Vagina (tissue), 2 donors: Measurements from ENCODE around the gene FLYWCH2. TPM values are rescaled to one million over a fixed set of nuclear protein-coding genes. Genes with fewer than 3 reads are reported as not detected.
"Not testable (repeated sequence)": the region's sequence is repeated elsewhere in the genome, so short reads cannot be mapped to it uniquely, and the experiment has no call there.

Source experiments
- DNase-seq, 2 donors: peaks; one replicate each; pipeline ENCODE4 v3.0.0-alpha.2; 2017; ENCODE audit errors: extremely low spot score in 2 of 2
- H3K27ac ChIP-seq: fragments of 200-600 bp; sonication (generic); one replicate; pipeline ENCODE4 v1.5.1; 2019
- H3K27me3 ChIP-seq: fragments of 200-600 bp; sonication (generic); one replicate; pipeline ENCODE4 v1.5.1; 2019
- H3K36me3 ChIP-seq, 2 donors: fragments of 200-600 bp; sonication (generic); one replicate each; pipeline ENCODE4 v1.5.1; 2017 to 2019
- H3K4me1 ChIP-seq: fragments of 200-600 bp; sonication (generic); one replicate; pipeline ENCODE4 v1.5.1; 2019
- H3K4me3 ChIP-seq, 2 donors: fragments of 200-600 bp; sonication (generic); 1 replicate in 1 of 2; 2 replicates in 1 of 2; pipeline ENCODE4 v1.5.1; 2016 to 2019
- H3K9me3 ChIP-seq: fragments of 200-600 bp; sonication (generic); one replicate; pipeline ENCODE4 v1.5.1; 2019
- CTCF ChIP-seq, 3 experiments: fragments of 450-650 bp in 2 of 3; fragments of 200-600 bp in 1 of 3; sonication (generic) in 1 of 3; IDR thresholded peaks; one replicate each; pipeline ENCODE4 v1.5.1; 2017 to 2019; ENCODE audit warnings: antibody characterized with exemption in 3 of 3, mild to moderate bottlenecking in 2 of 3, moderate library complexity in 2 of 3
- POLR2A ChIP-seq, 2 donors: fragments of 450-650 bp; IDR thresholded peaks; one replicate each; pipeline ENCODE4 v1.6.1; 2017; ENCODE audit warnings: antibody characterized with exemption in 2 of 2, mild to moderate bottlenecking in 2 of 2, moderate library complexity in 2 of 2
- POLR2AphosphoS5 ChIP-seq, 2 donors: sonication (generic); formaldehyde crosslinking; IDR thresholded peaks; one replicate each; pipeline ENCODE4 v1.9.0; 2017; ENCODE audit warnings: antibody characterized with exemption in 2 of 2, mild to moderate bottlenecking in 2 of 2, low read depth in 1 of 2; ENCODE audit not compliant: insufficient read depth in 1 of 2
- intact Hi-C: fragments of 100-400 bp; cut with DNase I; formaldehyde crosslinking; loops from one replicate; pipeline ENCODE4 v1.15.1; 2023
- total RNA-seq: library from RNA; depleted of rRNA; stranded (reverse); fragments of >200 nt; gene quantifications from one replicate; pipeline ENCODE4 v1.2.3, GENCODE V29; 2016

FLYWCH2 gene
- total RNA-seq, 1 donor from 2014 or later, result 65.1 TPM

DNA sequence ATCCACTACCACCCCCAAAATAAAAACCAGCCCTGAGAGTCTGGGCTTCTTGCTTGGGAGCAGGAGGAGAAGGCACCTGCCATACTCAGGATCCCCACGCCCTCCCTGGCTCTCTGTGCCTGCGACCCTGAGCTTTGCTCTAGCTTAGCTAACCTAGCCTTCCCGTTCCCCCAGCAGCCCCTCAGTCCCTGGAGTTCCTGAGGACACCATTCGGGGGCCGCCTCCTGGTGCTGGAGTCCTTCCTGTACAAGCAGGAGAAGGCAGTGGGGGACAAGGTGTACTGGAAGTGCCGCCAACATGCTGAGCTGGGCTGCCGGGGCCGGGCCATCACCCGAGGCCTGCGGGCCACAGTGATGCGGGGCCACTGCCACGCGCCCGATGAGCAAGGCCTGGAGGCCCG is 47.2 kb downstream of the FLYWCH2 start:
- no peaks in the 10 kb centered on the region for H3K27me3 ChIP-seq
- no peaks in the 10 kb centered on the region for H3K9me3 ChIP-seq
- no peak overlapping the region for H3K4me3 ChIP-seq
- H3K27ac ChIP-seq, result no peak overlapping the region
- H3K4me1 ChIP-seq, result peaks cover 16% of the 10 kb centered on the region
- TF ChIP-seq POLR2A (IDR thresholded peaks at IDR 0.05) (no peak), CTCF (IDR thresholded peaks at IDR 0.05) (no peak), POLR2AphosphoS5 (IDR thresholded peaks at IDR 0.05; ENCODE audit: insufficient read depth in 1 of 2, low read depth in 1 of 2) (no peak)
- peaks cover 0 to 36% of the 10 kb centered on the region in 2 donors for H3K36me3 ChIP-seq
- intact Hi-C loops, result no loop called here
- DNase-seq, result no peak

GRCh38 chr16:2931231-2931914 is 48.4 kb downstream of the FLYWCH2 start:
- H3K4me3 ChIP-seq, H3K4me1 ChIP-seq, DNase-seq, intact Hi-C loops, H3K27ac ChIP-seq, H3K27me3 ChIP-seq, H3K9me3 ChIP-seq: not testable (repeated sequence)
- peaks cover 0 to 48% of the 10 kb centered on the region in 2 donors for H3K36me3 ChIP-seq

DNA sequence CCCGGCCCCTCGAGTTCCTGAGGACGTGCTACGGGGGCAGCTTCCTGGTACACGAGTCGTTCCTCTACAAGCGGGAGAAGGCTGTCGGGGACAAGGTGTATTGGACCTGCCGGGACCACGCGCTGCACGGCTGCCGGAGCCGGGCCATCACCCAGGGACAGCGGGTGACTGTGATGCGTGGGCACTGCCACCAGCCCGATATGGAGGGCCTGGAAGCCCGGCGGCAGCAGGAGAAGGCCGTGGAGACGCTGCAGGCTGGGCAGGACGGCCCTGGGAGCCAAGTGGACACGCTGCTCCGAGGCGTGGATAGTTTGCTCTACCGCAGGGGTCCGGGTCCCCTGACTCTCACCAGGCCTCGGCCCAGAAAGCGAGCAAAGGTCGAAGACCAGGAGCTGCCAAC is 50.1 kb downstream of the FLYWCH2 start:
- H3K27me3 ChIP-seq, result no peaks in the 10 kb centered on the region
- no peaks in the 10 kb centered on the region for H3K9me3 ChIP-seq
- no peak overlapping the region for H3K27ac ChIP-seq
- no peaks in the 10 kb centered on the region for H3K4me1 ChIP-seq
- DNase-seq, result no peak
- intact Hi-C loops, result no loop called here
- H3K36me3 ChIP-seq, result peaks cover 0 to 65% of the 10 kb centered on the region in 2 donors
- TF ChIP-seq POLR2AphosphoS5 (IDR thresholded peaks at IDR 0.05; ENCODE audit: insufficient read depth in 1 of 2, low read depth in 1 of 2) (no peak), POLR2A (IDR thresholded peaks at IDR 0.05) (no peak), CTCF (IDR thresholded peaks at IDR 0.05) (no peak)
- no peak overlapping the region for H3K4me3 ChIP-seq

- Histone ChIP-seq H3K27me3 (no peaks in the 10 kb centered on the region), H3K36me3 (peaks cover 0 to 71% of the 10 kb centered on the region in 2 donors), H3K9me3 (no peaks in the 10 kb centered on the region), H3K4me3 (no peak overlapping the region), H3K27ac (no peak overlapping the region), H3K4me1 (no peaks in the 10 kb centered on the region)
- TF ChIP-seq POLR2A (IDR thresholded peaks at IDR 0.05) (no peak), POLR2AphosphoS5 (IDR thresholded peaks at IDR 0.05; ENCODE audit: insufficient read depth in 1 of 2, low read depth in 1 of 2) (no peak), CTCF (IDR thresholded peaks at IDR 0.05) (no peak)
- no peak for DNase-seq
- intact Hi-C loops, result no loop called here
Measured at GRCh38 chr16:2933701-2934100, 50.7 kb downstream of the FLYWCH2 start.

GRCh38 chr16:2934450-2934849 is 51.4 kb downstream of the FLYWCH2 start:
- intact Hi-C loops, result no loop called here
- Histone ChIP-seq H3K27ac (no peak overlapping the region), H3K36me3 (peaks cover 0 to 78% of the 10 kb centered on the region in 2 donors), H3K4me1 (no peaks in the 10 kb centered on the region), H3K27me3 (no peaks in the 10 kb centered on the region), H3K9me3 (no peaks in the 10 kb centered on the region), H3K4me3 (no peak overlapping the region)
- TF ChIP-seq POLR2A (IDR thresholded peaks at IDR 0.05) (no peak), POLR2AphosphoS5 (IDR thresholded peaks at IDR 0.05; ENCODE audit: insufficient read depth in 1 of 2, low read depth in 1 of 2) (no peak), CTCF (IDR thresholded peaks at IDR 0.05) (no peak)
- DNase-seq, result no peak
